Measurements from ENCODE around the gene BCAP31. TPM values are rescaled to one million over a fixed set of nuclear protein-coding genes. Genes with fewer than 3 reads are reported as not detected.
"Not testable (repeated sequence)": the region's sequence is repeated elsewhere in the genome, so short reads cannot be mapped to it uniquely, and the experiment has no call there.

The BCAP31 gene
- total RNA-seq, 1 donor from 2014 or later = 154 TPM

DNA sequence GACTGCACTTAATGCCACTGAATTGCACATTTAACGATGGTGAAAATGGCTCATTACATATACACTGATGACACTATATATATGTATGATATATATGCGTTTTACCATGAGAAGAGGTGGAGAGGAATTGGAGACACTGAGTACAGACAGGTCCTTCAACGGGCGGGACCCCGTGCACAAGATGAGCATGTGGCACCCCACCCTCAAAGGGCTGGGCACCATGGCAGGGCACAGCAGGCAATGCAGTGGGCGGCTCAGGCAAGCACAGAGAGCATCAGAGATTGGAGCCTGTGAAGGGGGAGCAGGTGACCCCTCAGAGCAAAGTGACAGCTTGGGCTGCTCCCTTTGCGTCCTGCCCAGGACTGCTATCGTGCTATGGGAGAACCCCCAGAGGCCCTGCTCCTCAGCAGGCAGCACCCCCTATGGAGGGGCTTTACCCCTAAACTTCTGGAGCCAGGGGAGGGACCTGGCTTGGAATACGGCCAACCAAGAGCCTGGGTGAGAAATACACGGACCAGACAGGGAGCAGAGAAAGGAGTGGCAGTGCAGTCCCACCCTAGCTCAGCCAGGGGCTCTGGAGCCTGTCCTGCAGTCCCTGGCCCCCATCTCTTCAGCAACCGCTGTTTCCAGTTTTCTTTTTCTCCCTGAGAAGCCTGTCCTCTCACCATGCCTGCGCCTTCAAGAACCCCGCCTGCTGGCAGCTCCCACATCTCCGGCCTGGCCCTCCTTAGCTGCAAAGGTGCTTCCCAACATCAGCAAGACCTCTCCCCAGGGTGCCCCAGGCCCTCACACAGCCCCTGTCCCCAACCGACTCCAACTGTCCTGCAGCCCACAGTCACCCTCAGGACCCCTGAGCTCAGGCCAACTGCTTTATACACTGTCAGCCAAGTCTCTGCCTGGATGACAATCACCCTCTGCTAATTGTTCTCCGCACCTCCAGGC is 26.0 kb downstream of the BCAP31 start:
- H3K36me3 Mint-ChIP-seq (ENCODE audit: low read depth) = peaks cover 21% of the 10 kb centered on the region
- H3K27me3 Mint-ChIP-seq (ENCODE audit: low read depth) = no peaks in the 10 kb centered on the region
- no peak overlapping the region for H3K4me3 Mint-ChIP-seq (ENCODE audit: low read depth)
- no peak for DNase-seq (ENCODE audit: low spot score)
- intact Hi-C loops (cut with micrococcal nuclease) = no loop called here
- H3K27ac Mint-ChIP-seq = no peak overlapping the region
- no peaks in the 10 kb centered on the region for H3K4me1 Mint-ChIP-seq (ENCODE audit: low read depth)
- H3K9me3 Mint-ChIP-seq = no peaks in the 10 kb centered on the region

GRCh38 chrX:153696986-153697722 is 27.0 kb downstream of the BCAP31 start:
- H3K4me1 Mint-ChIP-seq (ENCODE audit: low read depth); H3K9me3 Mint-ChIP-seq; H3K4me3 Mint-ChIP-seq (ENCODE audit: low read depth); DNase-seq (ENCODE audit: low spot score); H3K27ac Mint-ChIP-seq; H3K27me3 Mint-ChIP-seq (ENCODE audit: low read depth); intact Hi-C loops (cut with micrococcal nuclease): not testable (repeated sequence)
- H3K36me3 Mint-ChIP-seq (ENCODE audit: low read depth) = peaks cover 21% of the 10 kb centered on the region

- H3K4me3 Mint-ChIP-seq (ENCODE audit: low read depth); H3K9me3 Mint-ChIP-seq; DNase-seq (ENCODE audit: low spot score); intact Hi-C loops (cut with micrococcal nuclease); H3K4me1 Mint-ChIP-seq (ENCODE audit: low read depth); H3K27ac Mint-ChIP-seq; H3K27me3 Mint-ChIP-seq (ENCODE audit: low read depth): not testable (repeated sequence)
- H3K36me3 Mint-ChIP-seq (ENCODE audit: low read depth) = peaks cover 21% of the 10 kb centered on the region
Observed at GRCh38 chrX:153696538-153696937, 27.6 kb downstream of the BCAP31 start.

GRCh38 chrX:153696100-153696499 is 28.1 kb downstream of the BCAP31 start:
- intact Hi-C loops (cut with micrococcal nuclease) = no loop called here
- no peaks in the 10 kb centered on the region for H3K27me3 Mint-ChIP-seq (ENCODE audit: low read depth)
- H3K4me3 Mint-ChIP-seq (ENCODE audit: low read depth) = no peak overlapping the region
- H3K4me1 Mint-ChIP-seq (ENCODE audit: low read depth) = no peaks in the 10 kb centered on the region
- peaks cover 21% of the 10 kb centered on the region for H3K36me3 Mint-ChIP-seq (ENCODE audit: low read depth)
- H3K27ac Mint-ChIP-seq = no peak overlapping the region
- no peaks in the 10 kb centered on the region for H3K9me3 Mint-ChIP-seq
- DNase-seq (ENCODE audit: low spot score) = no peak

DNA sequence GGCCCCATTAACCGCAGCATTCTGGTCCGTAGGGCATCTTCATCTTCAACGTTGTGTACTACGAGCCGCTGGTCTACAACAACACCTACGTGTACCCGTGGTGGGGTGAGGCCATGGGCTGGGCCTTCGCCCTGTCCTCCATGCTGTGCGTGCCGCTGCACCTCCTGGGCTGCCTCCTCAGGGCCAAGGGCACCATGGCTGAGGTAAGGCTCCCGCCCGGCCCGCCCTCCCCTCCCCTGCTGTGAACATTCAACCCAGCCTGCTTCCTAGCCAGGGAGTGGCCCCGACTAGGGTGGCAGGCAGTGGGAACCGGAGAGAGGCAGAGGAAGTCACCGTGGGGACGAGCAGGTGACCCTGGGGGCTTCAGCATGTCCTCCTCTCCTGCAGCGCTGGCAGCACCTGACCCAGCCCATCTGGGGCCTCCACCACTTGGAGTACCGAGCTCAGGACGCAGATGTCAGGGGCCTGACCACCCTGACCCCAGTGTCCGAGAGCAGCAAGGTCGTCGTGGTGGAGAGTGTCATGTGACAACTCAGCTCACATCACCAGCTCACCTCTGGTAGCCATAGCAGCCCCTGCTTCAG is 29.4 kb downstream of the BCAP31 start:
- Mint-ChIP-seq H3K9me3 (no peaks in the 10 kb centered on the region), H3K4me3 (ENCODE audit: low read depth) (no peak overlapping the region), H3K27ac (no peak overlapping the region), H3K27me3 (ENCODE audit: low read depth) (peaks cover 5% of the 10 kb centered on the region), H3K4me1 (ENCODE audit: low read depth) (no peaks in the 10 kb centered on the region), H3K36me3 (ENCODE audit: low read depth) (peaks cover 17% of the 10 kb centered on the region)
- no peak for DNase-seq (ENCODE audit: low spot score)
- intact Hi-C loops (cut with micrococcal nuclease) = no loop called here

- intact Hi-C loops (cut with micrococcal nuclease); H3K4me1 Mint-ChIP-seq (ENCODE audit: low read depth); H3K9me3 Mint-ChIP-seq; H3K27me3 Mint-ChIP-seq (ENCODE audit: low read depth); DNase-seq (ENCODE audit: low spot score); H3K27ac Mint-ChIP-seq; H3K4me3 Mint-ChIP-seq (ENCODE audit: low read depth): not testable (repeated sequence)
- peaks cover 17% of the 10 kb centered on the region for H3K36me3 Mint-ChIP-seq (ENCODE audit: low read depth)
Observed at GRCh38 chrX:153694256-153694655, 29.9 kb downstream of the BCAP31 start.

DNA sequence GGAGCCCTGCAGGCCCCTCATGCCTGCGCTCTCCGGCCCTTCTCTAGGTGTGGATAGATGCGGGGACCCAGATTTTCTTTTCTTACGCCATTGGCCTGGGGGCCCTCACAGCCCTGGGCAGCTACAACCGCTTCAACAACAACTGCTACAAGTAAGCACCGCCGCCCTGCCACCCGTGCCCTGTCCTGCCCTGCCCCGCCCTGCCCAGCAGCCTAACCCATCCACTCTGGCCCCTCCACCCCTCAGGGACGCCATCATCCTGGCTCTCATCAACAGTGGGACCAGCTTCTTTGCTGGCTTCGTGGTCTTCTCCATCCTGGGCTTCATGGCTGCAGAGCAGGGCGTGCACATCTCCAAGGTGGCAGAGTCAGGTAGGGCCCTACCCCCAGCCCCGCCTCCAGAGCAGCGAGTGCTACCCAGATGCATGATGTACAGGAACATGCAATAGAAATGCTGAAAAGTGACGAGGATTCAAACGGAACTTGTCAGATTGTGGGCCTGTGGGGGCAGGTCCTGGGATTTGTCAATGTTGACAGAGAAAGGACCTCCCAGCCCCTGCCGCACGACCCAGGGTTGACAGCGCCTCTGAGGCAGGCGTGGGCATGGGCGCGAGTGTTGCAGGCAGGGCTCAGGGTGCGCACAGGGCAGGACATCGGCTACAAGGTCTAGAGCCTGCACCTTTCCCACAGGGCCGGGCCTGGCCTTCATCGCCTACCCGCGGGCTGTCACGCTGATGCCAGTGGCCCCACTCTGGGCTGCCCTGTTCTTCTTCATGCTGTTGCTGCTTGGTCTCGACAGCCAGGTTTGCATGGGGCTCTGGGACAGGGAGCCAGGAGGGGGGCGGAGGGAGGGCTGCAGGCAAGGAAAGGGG is 30.7 kb downstream of the BCAP31 start:
- Mint-ChIP-seq H3K36me3 (ENCODE audit: low read depth) (peaks cover 12% of the 10 kb centered on the region), H3K4me1 (ENCODE audit: low read depth) (no peaks in the 10 kb centered on the region), H3K27me3 (ENCODE audit: low read depth) (peaks cover 7% of the 10 kb centered on the region), H3K9me3 (no peaks in the 10 kb centered on the region), H3K4me3 (ENCODE audit: low read depth) (no peak overlapping the region), H3K27ac (no peak overlapping the region)
- intact Hi-C loops (cut with micrococcal nuclease) = no loop called here
- no peak for DNase-seq (ENCODE audit: low spot score)

- Mint-ChIP-seq H3K27me3 (ENCODE audit: low read depth) (peaks cover 7% of the 10 kb centered on the region), H3K36me3 (ENCODE audit: low read depth) (peaks cover 11% of the 10 kb centered on the region), H3K4me1 (ENCODE audit: low read depth) (no peaks in the 10 kb centered on the region), H3K27ac (no peak overlapping the region), H3K4me3 (ENCODE audit: low read depth) (no peak overlapping the region), H3K9me3 (no peaks in the 10 kb centered on the region)
- no peak for DNase-seq (ENCODE audit: low spot score)
- intact Hi-C loops (cut with micrococcal nuclease) = no loop called here
Observed at GRCh38 chrX:153692611-153693156, 31.5 kb downstream of the BCAP31 start.

DNA sequence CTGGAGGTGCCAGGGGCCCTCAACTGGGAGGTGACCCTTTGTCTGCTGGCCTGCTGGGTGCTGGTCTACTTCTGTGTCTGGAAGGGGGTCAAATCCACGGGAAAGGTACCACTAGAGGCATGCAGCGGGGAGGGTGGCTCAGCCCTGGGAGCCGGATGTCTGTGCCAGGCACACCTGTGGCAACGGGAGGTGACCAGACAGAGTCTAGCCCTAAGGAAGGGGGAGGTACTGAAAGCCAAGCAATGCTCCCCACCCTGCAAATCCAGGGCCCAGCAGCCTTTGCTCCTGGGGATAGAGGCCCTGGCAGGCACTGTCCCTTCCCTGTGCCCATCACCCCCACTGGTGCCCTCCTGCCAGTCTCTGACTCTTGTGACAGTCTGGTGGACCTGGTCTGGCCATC is 32.2 kb downstream of the BCAP31 start:
- intact Hi-C loops (cut with micrococcal nuclease) = no loop called here
- Mint-ChIP-seq H3K36me3 (ENCODE audit: low read depth) (peaks cover 4% of the 10 kb centered on the region), H3K27me3 (ENCODE audit: low read depth) (peaks cover 7% of the 10 kb centered on the region), H3K9me3 (no peaks in the 10 kb centered on the region), H3K27ac (no peak overlapping the region), H3K4me3 (ENCODE audit: low read depth) (no peak overlapping the region), H3K4me1 (ENCODE audit: low read depth) (no peaks in the 10 kb centered on the region)
- no peak for DNase-seq (ENCODE audit: low spot score)

DNA sequence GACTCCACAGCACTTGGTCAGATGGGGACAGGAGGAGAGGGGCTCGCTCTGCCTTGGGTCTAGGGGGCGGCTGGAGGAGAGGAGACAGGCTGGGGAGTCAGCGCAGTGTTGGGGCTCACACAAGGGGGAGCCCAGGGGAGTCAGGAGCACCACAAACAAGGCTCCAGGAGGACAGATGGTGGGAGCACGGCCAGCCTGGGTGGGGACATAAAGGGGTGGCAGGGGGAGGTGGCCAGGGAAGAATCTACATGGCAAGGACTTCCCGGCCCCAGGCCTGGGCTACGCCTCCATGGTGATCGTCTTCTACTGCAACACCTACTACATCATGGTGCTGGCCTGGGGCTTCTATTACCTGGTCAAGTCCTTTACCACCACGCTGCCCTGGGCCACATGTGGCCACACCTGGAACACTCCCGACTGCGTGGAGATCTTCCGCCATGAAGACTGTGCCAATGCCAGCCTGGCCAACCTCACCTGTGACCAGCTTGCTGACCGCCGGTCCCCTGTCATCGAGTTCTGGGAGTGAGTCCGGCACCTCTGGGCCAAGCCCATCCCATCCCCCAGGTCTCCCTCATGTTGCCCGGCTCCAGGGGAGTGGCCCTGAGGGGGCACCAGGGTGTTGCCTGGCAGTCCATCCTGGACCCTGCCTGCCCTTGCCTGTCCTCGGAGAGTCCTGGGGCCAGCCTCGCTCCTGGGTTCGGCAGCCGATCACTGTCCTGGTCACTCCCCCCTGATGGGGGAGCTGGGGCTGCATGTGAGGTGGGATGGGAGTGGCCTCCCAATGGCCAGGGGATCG is 33.0 kb downstream of the BCAP31 start:
- H3K27ac Mint-ChIP-seq; H3K9me3 Mint-ChIP-seq; H3K36me3 Mint-ChIP-seq (ENCODE audit: low read depth); intact Hi-C loops (cut with micrococcal nuclease); DNase-seq (ENCODE audit: low spot score); H3K4me1 Mint-ChIP-seq (ENCODE audit: low read depth); H3K4me3 Mint-ChIP-seq (ENCODE audit: low read depth): not testable (repeated sequence)
- H3K27me3 Mint-ChIP-seq (ENCODE audit: low read depth) = peaks cover 12% of the 10 kb centered on the region

GRCh38 chrX:153690466-153690865 is 33.7 kb downstream of the BCAP31 start:
- no peaks in the 10 kb centered on the region for H3K9me3 Mint-ChIP-seq
- H3K27me3 Mint-ChIP-seq (ENCODE audit: low read depth) = peaks cover 15% of the 10 kb centered on the region
- DNase-seq (ENCODE audit: low spot score) = no peak
- no peaks in the 10 kb centered on the region for H3K4me1 Mint-ChIP-seq (ENCODE audit: low read depth)
- intact Hi-C loops (cut with micrococcal nuclease) = no loop called here
- no peak overlapping the region for H3K4me3 Mint-ChIP-seq (ENCODE audit: low read depth)
- H3K36me3 Mint-ChIP-seq (ENCODE audit: low read depth) = no peaks in the 10 kb centered on the region
- H3K27ac Mint-ChIP-seq = no peak overlapping the region
